ENCODE data around the gene PDCD10. TPM values are rescaled to one million over a fixed set of nuclear protein-coding genes. Genes with fewer than 3 reads are reported as not detected.
A peak's percentile ranks its signal among the peaks of the same experiment; 100 is the strongest.

The PDCD10 gene
- 53.2 TPM for total RNA-seq
- long read RNA-seq, transcript PDCD10-218 (8 exons, 1,276 nt): major isoform, 34 of 50 reads
- long read RNA-seq, transcript PDCD10-208 (9 exons, 1,360 nt): minor isoform, 10 of 50 reads
- long read RNA-seq, partial matches to known transcripts: 0 of 50 reads
- long read RNA-seq, other reads (novel, unspliced or antisense): 5 of 50 reads

GRCh38 chr3:167734498-167735232 lies at the start of gene PDCD10:
Gene PDCD10 (minus strand): TSS chr3:167734892. CDS start chr3:167720157, 14,735 bp downstream.
- intact Hi-C loops (cut with DNase I): no loop called here
- DNase-seq (peak; percentile 99), ATAC-seq (peak; percentile 95)
- TF ChIP-seq, protein P1, sequence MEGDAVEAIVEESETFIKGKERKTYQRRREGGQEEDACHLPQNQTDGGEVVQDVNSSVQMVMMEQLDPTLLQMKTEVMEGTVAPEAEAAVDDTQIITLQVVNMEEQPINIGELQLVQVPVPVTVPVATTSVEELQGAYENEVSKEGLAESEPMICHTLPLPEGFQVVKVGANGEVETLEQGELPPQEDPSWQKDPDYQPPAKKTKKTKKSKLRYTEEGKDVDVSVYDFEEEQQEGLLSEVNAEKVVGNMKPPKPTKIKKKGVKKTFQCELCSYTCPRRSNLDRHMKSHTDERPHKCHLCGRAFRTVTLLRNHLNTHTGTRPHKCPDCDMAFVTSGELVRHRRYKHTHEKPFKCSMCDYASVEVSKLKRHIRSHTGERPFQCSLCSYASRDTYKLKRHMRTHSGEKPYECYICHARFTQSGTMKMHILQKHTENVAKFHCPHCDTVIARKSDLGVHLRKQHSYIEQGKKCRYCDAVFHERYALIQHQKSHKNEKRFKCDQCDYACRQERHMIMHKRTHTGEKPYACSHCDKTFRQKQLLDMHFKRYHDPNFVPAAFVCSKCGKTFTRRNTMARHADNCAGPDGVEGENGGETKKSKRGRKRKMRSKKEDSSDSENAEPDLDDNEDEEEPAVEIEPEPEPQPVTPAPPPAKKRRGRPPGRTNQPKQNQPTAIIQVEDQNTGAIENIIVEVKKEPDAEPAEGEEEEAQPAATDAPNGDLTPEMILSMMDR (IDR thresholded peaks at IDR 0.05): no peak
- Histone ChIP-seq H3K27ac (peak within 1 kb of the TSS; percentile 93), H3K36me3 (no peaks in the 10 kb centered on the region), H3K4me1 (peaks cover 23% of the 10 kb centered on the region), H3K27me3 (no peaks in the 10 kb centered on the region), H3K4me3 (peak within 1 kb of the TSS; percentile 79), H3K9me3 (no peaks in the 10 kb centered on the region)

- H3K36me3 ChIP-seq: no peaks in the 10 kb centered on the region
- H3K27ac ChIP-seq: no peak overlapping the region
- H3K4me1 ChIP-seq: no peaks in the 10 kb centered on the region
- ATAC-seq: no peak
- no peak for DNase-seq
- TF ChIP-seq, protein P1 (IDR thresholded peaks at IDR 0.05): no peak
- H3K9me3 ChIP-seq: no peaks in the 10 kb centered on the region
- no peak overlapping the region for H3K4me3 ChIP-seq
- H3K27me3 ChIP-seq: no peaks in the 10 kb centered on the region
- intact Hi-C loops (cut with DNase I): no loop called here
Observed at GRCh38 chr3:167783781-167784180, 49.1 kb upstream of the PDCD10 start.

DNA sequence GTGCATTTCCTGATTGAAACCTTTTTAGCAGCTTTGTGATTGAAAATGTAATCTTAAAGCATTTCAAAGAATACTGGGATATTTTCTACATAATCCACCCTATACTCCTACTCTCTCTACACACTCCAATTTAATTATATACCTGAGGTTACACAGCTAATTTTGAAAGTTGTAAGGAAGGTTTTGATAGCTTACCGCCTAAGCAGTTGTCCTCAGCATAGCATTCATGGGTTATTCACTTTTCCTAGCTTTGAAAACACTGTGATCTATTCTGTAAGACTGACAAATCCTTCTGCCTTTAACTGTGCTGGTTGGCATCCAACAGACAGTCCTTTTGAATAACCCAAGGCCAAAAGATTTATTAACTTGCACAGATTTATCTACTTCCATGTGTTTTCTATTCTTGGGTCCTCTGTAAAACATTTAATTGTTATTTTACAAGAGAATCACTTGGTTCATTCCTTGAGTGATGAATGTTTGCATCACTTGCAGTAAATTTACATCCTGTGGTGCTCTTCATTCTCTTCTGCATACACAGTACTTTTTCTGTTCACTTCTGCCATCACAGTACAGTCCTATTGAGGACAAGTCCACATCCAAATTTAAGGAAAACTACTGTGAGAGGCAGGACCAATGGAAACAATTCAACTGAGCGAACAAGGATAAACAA lies 45.7 kb upstream of the PDCD10 start:
- H3K9me3 ChIP-seq: no peaks in the 10 kb centered on the region
- ATAC-seq (no peak), DNase-seq (no peak)
- H3K36me3 ChIP-seq: no peaks in the 10 kb centered on the region
- H3K27me3 ChIP-seq: no peaks in the 10 kb centered on the region
- no peaks in the 10 kb centered on the region for H3K4me1 ChIP-seq
- intact Hi-C loops (cut with DNase I): no loop called here
- TF ChIP-seq, protein P1 (IDR thresholded peaks at IDR 0.05): no peak
- no peak overlapping the region for H3K27ac ChIP-seq
- H3K4me3 ChIP-seq: no peak overlapping the region

DNA sequence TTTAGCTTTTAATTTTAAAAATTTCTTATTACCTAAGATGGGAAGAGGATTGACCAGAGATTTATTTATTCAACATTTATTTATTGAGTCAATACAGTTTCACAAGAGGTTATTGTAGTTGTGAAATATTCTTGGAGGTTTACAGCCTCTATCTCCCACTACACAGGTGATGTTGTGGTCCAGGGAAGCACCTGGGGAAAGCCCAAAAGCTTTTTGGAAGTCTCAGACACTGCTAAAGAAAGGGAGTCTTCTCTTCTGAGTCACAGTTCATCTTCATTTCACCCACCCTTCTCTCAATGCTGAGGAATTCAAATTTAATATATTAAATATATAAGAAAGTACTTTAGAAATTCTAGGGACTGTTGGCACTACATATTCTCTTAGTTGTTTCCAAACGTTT lies 42.7 kb upstream of the PDCD10 start:
- TF ChIP-seq, protein P1 (IDR thresholded peaks at IDR 0.05): no peak
- no peaks in the 10 kb centered on the region for H3K9me3 ChIP-seq
- intact Hi-C loops (cut with DNase I): no loop called here
- H3K4me1 ChIP-seq: no peaks in the 10 kb centered on the region
- ATAC-seq (no peak), DNase-seq (no peak)
- H3K27ac ChIP-seq: no peak overlapping the region
- no peaks in the 10 kb centered on the region for H3K27me3 ChIP-seq
- H3K36me3 ChIP-seq: no peaks in the 10 kb centered on the region
- H3K4me3 ChIP-seq: no peak overlapping the region

DNA sequence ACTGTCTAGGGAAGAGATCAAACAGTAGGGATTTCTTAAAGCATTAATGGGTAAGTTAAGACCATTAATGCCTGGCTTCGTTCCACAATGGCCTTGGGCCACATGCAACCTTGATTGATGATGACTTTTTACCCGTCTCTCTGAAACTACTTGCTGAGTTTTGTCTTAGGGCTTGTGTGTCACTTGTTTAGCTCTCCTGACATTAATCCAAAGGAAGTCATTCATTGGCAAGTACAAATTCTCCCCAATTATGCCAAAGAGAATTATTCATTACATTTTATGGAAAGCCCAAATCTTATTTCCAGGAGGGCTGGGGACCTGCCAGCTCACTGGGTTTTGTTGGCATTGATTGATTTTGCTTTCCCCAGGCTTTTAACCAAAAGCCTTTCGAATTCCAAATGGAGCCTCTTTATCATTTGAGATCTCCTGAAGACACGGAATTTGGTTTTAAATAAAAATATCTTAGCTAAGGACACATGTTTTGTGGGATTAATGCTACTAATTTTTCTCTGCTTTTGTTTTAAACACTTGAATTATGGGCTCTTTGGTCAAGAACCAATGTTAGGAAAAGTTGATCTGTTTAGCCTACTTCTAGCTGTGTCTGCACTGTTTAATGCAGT lies 41.5 kb upstream of the PDCD10 start:
- no peaks in the 10 kb centered on the region for H3K36me3 ChIP-seq
- no peaks in the 10 kb centered on the region for H3K9me3 ChIP-seq
- ATAC-seq (no peak), DNase-seq (no peak)
- no peaks in the 10 kb centered on the region for H3K27me3 ChIP-seq
- TF ChIP-seq, protein P1 (IDR thresholded peaks at IDR 0.05): no peak
- no peak overlapping the region for H3K27ac ChIP-seq
- intact Hi-C loops (cut with DNase I): no loop called here
- H3K4me3 ChIP-seq: no peak overlapping the region
- H3K4me1 ChIP-seq: no peaks in the 10 kb centered on the region

All from upper lobe of right lung (tissue), 1 donor.